Fibroblast of skin of scalp (primary cell): ENCODE data around the gene GSK3B.

ENCODE experiments used
- DNase-seq: peaks from one replicate; pipeline ENCODE4 v3.0.0-alpha.2; 2013

Gene GSK3B

GRCh38 chr3:119872773-119873172 is 221.5 kb downstream of the GSK3B start:
- DNase-seq, result no peak

GRCh38 chr3:119871571-119871970 is 222.7 kb downstream of the GSK3B start:
- no peak for DNase-seq

DNA sequence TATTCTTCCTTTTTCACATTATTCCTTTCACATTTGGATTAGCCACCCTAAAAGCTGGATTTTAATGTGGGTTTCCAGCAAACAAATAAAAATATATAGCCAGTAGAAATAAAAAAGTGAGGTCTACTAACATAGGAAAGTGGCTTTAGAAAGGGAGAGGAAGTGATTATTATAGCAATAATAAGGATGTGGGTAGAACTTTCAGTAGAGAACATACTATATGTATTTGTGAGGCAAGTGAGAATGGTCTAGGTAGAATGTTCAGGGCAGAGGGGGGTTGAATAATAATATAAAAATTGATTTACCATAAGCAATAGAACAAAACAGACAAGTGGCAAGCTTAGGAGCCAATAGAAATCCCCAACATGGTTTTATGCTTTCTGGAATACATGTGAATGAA is 223.7 kb downstream of the GSK3B start:
- no peak for DNase-seq

DNA sequence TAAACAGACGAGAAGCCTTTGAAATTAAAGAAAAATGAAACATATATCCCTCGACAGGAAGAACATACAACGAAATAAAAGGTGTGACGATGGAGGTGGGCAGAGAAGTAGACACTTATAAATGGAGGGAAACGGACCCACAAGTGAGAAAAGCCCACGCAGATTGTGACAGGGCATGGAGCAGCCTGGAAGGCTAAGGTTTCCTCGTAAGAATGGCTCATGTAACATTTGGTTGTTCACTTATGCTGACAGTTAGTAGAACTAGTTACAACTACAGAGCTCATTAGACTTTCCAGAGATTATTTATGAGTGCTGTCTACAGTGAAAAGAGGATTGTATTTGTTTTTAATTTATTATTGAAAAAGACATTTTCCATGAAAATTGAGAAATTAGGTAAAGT is 229.8 kb downstream of the GSK3B start:
- DNase-seq, result no peak

- no peak for DNase-seq
Measured at GRCh38 chr3:119862616-119863015, 231.6 kb downstream of the GSK3B start.

DNA sequence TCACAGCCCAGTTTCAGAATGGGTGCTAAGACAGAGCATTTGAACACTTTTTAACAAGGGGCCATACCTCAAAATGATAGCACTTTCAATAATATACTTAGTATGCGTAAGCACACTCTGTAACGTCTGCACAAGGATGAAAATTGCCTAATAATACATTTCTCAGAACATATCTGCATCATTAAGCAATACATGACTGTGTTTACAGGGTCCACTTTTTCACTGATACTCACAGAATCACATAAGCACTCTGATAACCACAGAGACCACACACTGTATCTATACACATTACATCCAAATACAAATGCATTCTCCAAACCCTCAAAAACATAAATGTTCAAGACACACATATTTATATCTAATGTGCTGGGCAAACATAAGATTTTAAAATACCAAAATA is 232.6 kb downstream of the GSK3B start:
- no peak for DNase-seq

DNA sequence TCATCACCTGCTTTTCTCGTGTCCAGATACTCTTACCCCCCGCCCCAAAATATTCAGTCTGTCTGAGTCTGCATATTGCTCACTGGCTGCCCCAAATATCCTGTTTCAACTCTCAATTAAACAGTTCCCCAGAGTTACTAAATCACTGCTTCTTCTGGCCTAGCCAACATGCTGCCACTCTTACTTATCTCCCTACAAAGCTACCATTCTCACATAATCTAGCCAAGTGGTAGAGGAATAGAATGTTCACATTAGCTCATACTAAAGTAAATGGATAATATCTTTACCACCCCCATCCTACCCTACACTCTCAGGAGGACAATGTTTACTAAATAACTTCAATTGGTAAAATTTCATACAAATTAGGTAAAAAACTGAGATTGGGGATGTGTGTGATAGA is 234.5 kb downstream of the GSK3B start:
- DNase-seq, result no peak

GRCh38 chr3:119858957-119859356 is 235.3 kb downstream of the GSK3B start:
- no peak for DNase-seq

- no peak for DNase-seq
Measured at GRCh38 chr3:119856695-119857094, 237.6 kb downstream of the GSK3B start.

DNA sequence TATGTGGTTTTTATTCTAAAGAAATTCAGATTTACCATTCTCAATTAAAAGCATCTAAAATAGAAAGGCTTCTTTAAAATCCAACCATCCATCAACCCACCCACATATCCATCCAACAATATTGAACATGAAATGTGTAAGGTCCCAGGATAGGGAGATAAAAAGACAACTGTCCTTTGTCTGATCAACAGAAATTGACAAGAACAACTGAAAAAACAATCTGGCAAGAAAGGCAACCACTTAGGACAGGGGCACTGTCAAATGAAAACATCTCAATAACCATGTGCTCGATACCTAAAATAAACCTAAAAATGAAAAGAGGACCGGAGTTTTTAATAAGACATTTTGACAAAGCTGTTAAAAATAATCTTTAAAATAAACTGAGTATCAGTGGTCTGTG is 245.1 kb downstream of the GSK3B start:
- DNase-seq, result no peak

DNA sequence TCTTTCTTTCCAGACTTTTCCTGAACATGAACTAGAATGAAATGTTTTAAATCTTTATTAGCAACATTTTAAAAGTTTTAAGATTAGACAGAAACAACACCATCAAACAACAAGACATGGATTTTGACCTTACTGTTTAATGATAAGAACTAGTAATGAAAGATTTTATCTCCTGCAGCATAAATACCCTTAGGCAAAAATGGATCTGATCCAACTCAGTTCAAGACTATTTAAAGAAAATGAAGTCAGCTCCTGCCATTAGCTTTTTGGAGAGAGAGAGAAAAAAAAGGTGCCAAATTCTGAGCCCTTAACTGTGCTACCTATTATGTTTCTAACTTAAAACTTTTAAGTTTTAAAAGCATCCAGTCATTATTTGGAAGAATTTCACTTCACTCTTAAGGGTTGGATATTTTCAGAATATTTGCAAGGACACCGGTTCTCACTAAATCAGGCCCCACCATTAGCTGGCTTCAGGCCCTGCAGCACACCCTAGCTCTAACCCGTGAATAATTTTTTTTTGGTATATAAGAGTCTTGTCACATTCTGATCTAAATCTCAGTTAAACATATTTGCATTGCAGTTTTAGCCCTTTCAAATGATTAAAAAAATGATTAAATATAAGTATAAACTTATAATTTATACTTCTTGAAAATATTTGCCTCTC is 252.3 kb downstream of the GSK3B start:
- DNase-seq, result no peak

GRCh38 chr3:119835556-119835955 is 258.7 kb downstream of the GSK3B start:
- no peak for DNase-seq

GRCh38 chr3:119834754-119835370 is 259.4 kb downstream of the GSK3B start:
- DNase-seq, result no peak

DNA sequence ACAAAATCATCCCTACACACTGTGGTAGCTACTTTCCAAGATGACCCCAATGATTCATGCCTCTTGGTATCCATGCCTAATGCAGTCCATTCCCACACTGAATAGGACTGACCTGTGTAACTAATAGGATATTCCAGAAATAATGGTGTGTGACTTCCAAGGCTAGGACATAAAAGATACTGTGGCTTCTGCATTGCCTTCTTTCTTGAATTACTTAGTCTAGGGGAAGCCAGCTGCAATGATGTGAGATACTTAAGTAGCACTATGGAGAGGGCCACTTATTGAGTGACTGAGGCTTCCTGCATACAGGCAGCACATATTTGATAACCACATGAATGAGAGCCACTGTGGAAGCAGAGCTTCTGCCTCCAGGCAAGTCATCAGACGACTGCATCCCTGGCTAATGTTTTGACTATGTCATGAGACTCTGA is 262.3 kb downstream of the GSK3B start:
- peak; percentile 70 for DNase-seq

DNA sequence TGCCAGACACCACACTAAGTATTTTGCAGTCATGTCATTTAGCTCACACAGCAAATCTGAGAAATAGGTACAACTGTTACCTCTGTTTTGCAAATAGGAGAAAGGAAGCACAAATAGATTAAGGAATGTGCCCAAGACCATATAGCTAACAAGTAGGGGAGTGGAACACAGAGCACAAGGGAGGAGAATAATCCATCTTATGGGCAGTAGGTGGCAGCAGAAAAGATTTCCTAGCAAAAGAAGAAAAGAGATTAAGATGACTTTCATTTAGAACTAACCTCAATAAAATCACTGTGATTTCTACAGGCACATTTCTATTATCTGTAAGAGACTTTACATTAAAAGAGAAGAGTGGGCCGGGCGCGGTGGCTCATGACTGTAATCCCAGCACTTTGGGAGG is 263.2 kb downstream of the GSK3B start:
- DNase-seq, result no peak

DNA sequence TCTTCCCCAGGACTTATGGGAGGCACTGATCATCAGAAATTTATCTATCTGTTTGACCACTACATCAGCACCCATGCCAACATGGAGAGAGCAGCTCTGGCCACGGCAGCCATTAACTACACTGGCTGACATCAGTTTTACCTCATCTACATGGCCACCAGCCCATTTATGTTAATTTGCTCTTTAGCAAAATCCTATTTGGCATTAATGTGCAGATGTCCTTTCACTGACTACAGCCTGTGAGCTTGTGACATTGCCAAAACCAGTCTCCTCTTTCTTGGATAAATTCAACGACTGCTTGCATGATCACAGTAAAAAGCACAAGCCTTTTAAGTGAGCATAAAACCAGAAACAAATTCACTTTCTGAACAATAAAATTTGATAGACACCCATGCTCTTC is 264.8 kb downstream of the GSK3B start:
- no peak for DNase-seq

DNA sequence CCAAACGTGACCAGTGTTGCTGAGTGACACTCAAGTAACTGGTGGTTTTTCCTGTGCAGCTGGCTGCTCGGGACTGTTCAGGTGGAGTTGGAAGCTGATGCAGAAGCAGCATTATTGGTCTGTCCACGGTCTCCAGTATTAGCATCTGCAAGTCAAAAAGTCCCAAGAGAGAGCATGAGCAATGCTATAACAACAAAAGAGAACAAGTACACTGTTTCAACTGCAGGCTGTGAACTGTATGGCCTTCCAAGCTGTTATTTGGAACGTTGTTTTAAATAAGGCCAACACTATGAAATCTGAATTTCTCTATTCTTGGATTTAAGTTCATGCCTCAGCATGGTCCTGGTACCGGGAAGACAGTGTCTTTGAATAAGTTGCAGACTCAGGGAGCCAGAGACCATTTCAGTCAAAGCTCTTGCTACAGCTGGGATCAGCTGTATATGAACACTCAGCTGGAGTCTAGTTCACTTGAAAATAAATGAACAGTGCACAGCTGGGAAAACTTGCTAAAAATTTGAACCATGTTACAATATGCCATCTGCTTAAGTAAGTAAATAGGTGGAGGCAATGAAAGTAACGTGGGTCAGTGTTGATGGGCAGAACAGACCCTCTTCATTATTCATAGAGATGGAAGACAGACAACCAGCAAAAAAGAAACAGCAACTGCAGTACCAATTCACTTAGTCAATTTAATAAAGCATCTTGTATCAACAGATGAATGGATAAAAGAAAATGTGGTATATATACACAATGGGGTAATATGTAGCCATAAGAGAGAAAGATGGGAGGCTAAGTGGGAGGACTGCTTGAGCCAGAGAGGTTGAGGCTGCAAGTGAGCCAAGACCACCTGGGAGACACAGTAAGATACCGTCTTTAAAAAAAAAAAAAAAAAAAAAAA is 267.3 kb downstream of the GSK3B start:
- no peak for DNase-seq

GRCh38 chr3:119825820-119826219 is 268.4 kb downstream of the GSK3B start:
- DNase-seq, result no peak

DNA sequence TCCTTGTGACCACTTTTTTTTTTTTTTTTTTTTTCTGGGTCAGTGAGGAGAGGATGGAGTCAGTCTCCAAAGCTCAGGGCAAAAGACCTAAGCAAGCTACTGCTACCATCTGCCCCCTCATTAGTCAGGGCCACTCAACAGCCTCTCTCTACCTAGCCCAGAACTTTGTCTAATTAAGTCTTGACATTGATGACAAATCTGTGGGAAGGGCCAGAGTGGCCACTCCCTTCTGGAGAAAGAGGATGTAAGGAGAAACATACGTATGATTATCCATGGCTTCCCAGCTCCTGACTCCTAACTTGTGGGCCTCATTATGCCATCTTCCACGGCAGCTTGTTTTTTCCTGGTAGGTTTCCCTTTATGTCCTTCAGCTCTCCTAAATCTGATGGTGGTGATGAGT is 274.4 kb downstream of the GSK3B start:
- DNase-seq, result no peak

- DNase-seq, result no peak
Measured at GRCh38 chr3:119818937-119819336, 275.3 kb downstream of the GSK3B start.

DNA sequence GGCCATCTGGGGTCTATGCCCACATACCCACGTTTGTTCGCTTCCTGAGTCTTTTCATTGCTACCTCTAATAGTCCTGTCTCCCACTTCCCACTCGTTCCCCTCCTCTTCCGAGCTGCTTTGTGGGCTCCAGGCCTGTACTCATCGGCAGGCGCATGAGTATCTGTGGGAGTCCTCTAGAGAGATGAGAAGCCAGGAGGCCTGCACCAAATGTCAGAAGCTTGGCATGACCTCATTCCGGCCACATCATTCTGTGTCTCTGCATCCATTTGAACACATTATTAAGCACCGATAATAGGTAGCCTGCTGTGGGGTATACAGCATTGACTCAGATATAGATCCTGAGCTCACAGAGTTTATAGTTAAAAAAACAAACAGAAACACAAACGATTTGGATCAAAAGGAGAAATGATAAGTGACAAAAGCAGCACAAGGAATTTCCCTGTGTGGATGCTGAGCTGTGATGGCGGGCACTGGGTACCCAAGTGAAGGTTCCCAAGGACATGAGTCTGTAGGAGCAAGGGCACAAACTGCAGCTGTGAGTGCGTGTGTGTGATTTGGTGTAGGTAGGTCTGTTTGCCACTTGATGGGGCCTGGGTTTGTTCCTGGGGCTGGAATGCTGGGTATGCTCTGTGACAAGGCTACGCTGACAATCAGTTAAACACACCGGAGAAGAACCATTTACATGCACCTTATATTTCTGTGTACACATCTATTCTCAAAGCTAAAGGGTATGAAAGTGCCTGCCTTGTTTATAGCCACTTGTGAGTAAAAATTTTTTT is 276.5 kb downstream of the GSK3B start:
- DNase-seq, result no peak

GRCh38 chr3:119817071-119817470 is 277.2 kb downstream of the GSK3B start:
- DNase-seq, result no peak

DNA sequence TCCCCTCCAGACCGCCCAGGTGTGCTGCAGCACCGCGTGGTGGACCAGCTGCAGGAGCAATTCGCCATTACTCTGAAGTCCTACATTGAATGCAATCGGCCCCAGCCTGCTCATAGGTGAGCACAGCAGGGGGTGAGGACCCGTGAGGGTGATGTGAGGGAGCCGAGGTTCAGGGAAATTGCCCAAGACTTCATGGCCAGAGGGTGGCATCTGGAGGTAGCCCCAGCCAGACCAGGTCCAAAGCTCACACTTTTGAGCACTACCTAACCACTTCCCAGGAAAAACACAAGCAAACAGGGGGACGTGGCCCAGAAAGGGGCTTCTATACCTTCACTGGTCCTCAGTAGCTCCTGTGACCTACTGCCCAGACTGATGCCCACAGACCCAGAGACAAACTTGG is 278.5 kb downstream of the GSK3B start:
- DNase-seq, result no peak
